ENCODE measurements around the gene MGAT3. TPM values are rescaled to one million over a fixed set of nuclear protein-coding genes. Genes with fewer than 3 reads are reported as not detected.
A peak's percentile ranks its signal among the peaks of the same experiment; 100 is the strongest.

The MGAT3 gene
- total and polyA plus RNA-seq, 2 of the 8 experiments (the other 6 are each of a cell fraction or from before 2014, with no cell fraction given): 4.3 to 9.2 TPM

- TF ChIP-seq CHD1 (IDR thresholded peaks at IDR 0.05; ENCODE audit: low read depth, low read length): no peak
- TF ChIP-seq POU5F1 (IDR thresholded peaks at IDR 0.05; ENCODE audit: low read depth, low read length): no peak
- no peak for TF ChIP-seq USF2 (IDR thresholded peaks at IDR 0.05; ENCODE audit: low read length)
- peak; percentile 68 for TF ChIP-seq BACH1 (IDR thresholded peaks at IDR 0.05; ENCODE audit: low read length)
- peak in 1 of 2 experiments; percentile 63; a peak in 1 of 4 replicates for TF ChIP-seq HDAC2 (IDR thresholded peaks at IDR 0.05; ENCODE audit: borderline replicate concordance in 1 of 2, low read depth in 2 of 2, low read length in 2 of 2)
- TF ChIP-seq SUZ12 (IDR thresholded peaks at IDR 0.05; ENCODE audit: low read length): no peak
- TF ChIP-seq SRF (IDR thresholded peaks at IDR 0.05; ENCODE audit: low read depth, low read length): no peak
- peak; percentile 87 for TF ChIP-seq E2F6 (IDR thresholded peaks at IDR 0.05)
- TF ChIP-seq BRCA1 (IDR thresholded peaks at IDR 0.05; ENCODE audit: low read depth, low read length): peak; percentile 86
- TF ChIP-seq KDM1A (IDR thresholded peaks at IDR 0.05; ENCODE audit: borderline replicate concordance, low read length): no peak
- TF ChIP-seq EP300 (IDR thresholded peaks at IDR 0.05; ENCODE audit: borderline replicate concordance in 1 of 2, low read depth in 2 of 2, low read length in 2 of 2): no peak
- TF ChIP-seq PHF8 (conservative IDR thresholded peaks at IDR 0.05; ENCODE audit: low read depth, low read length): peak; percentile 74
- TF ChIP-seq POLR2A (IDR thresholded peaks at IDR 0.05; ENCODE audit: control extremely low read depth in 1 of 2, low read depth in 2 of 2, low read length in 2 of 2): peak; percentile 33 to 69
- no peak for TF ChIP-seq KDM4A (IDR thresholded peaks at IDR 0.05; ENCODE audit: low read depth, low read length, severe bottlenecking)
- TF ChIP-seq TCF12 (IDR thresholded peaks at IDR 0.05; ENCODE audit: low read depth, low read length): no peak
- TF ChIP-seq SP1 (IDR thresholded peaks at IDR 0.05; ENCODE audit: low read depth, low read length): peak; percentile 85
- no peak for TF ChIP-seq CREB1 (IDR thresholded peaks at IDR 0.05)
- peak; percentile 81; the same call in 1 of the 2 replicates for TF ChIP-seq POLR2AphosphoS5 (IDR thresholded peaks at IDR 0.05; ENCODE audit: low read depth, low read length)
- TF ChIP-seq ZNF274 (IDR thresholded peaks at IDR 0.05; ENCODE audit: borderline replicate concordance, extremely low read depth, low read length): no peak
- peak; percentile 43; the same call in 1 of the 2 replicates for TF ChIP-seq SP2 (IDR thresholded peaks at IDR 0.05; ENCODE audit: low read length)
- no peak for TF ChIP-seq NRF1 (IDR thresholded peaks at IDR 0.05; ENCODE audit: low read depth, low read length)
- no peak for TF ChIP-seq YY1 (IDR thresholded peaks at IDR 0.05; ENCODE audit: low read depth, low read length)
- TF ChIP-seq BCL11A (IDR thresholded peaks at IDR 0.05; ENCODE audit: low read depth in 2 of 2, low read length in 2 of 2): no peak
- no peak for TF ChIP-seq CTBP2 (IDR thresholded peaks at IDR 0.05; ENCODE audit: borderline replicate concordance, insufficient read depth, insufficient read length, low read length)
- TF ChIP-seq RBBP5 (IDR thresholded peaks at IDR 0.05; ENCODE audit: borderline replicate concordance, low read depth, low read length): no peak; the same call in 1 of the 2 replicates
Observed at GRCh38 chr22:39519681-39520225, 62.9 kb downstream of the MGAT3 start (continued).

Measured in H1 (cell line).